Measurements from ENCODE around the gene NXPE1. TPM values are rescaled to one million over a fixed set of nuclear protein-coding genes. Genes with fewer than 3 reads are reported as not detected.
"Not testable (repeated sequence)": the region's sequence is repeated elsewhere in the genome, so short reads cannot be mapped to it uniquely, and the experiment has no call there.

Gene NXPE1
- total RNA-seq, 1 experiment from 2014 or later, result not detected

DNA sequence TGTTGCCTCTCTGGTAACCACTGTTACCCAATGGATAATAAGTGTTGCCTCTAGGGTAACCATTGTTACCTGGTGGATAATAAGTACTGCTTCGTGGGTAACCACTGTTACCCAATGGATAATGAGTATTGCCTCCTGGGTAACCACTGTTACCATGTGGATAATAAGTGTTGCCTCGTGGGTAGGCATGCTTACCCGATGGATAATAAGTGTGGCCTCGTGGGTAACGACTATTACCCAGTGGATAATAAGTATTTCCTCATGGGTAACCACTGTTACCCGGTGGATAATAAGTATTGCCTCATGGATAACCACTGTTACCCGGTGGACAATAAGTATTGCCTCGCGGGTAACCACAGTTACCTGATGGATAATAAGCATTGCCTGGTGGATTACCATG lies 49.7 kb upstream of the NXPE1 start (continued):
- TF ChIP-seq, protein P1, sequence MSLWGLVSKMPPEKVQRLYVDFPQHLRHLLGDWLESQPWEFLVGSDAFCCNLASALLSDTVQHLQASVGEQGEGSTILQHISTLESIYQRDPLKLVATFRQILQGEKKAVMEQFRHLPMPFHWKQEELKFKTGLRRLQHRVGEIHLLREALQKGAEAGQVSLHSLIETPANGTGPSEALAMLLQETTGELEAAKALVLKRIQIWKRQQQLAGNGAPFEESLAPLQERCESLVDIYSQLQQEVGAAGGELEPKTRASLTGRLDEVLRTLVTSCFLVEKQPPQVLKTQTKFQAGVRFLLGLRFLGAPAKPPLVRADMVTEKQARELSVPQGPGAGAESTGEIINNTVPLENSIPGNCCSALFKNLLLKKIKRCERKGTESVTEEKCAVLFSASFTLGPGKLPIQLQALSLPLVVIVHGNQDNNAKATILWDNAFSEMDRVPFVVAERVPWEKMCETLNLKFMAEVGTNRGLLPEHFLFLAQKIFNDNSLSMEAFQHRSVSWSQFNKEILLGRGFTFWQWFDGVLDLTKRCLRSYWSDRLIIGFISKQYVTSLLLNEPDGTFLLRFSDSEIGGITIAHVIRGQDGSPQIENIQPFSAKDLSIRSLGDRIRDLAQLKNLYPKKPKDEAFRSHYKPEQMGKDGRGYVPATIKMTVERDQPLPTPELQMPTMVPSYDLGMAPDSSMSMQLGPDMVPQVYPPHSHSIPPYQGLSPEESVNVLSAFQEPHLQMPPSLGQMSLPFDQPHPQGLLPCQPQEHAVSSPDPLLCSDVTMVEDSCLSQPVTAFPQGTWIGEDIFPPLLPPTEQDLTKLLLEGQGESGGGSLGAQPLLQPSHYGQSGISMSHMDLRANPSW (CRISPR knock-in tag; conservative IDR thresholded peaks at IDR 0.05; ENCODE audit: low read depth), result no peak
- no peak for TF ChIP-seq NR2C2 (CRISPR knock-in tag; IDR thresholded peaks at IDR 0.05)
- no peak for TF ChIP-seq ELF4 (CRISPR knock-in tag; IDR thresholded peaks at IDR 0.05; ENCODE audit: low read depth)
- TF ChIP-seq, protein P2, sequence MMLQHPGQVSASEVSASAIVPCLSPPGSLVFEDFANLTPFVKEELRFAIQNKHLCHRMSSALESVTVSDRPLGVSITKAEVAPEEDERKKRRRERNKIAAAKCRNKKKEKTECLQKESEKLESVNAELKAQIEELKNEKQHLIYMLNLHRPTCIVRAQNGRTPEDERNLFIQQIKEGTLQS (CRISPR knock-in tag; conservative IDR thresholded peaks at IDR 0.05), result no peak
- TF ChIP-seq NR1H2 (CRISPR knock-in tag; IDR thresholded peaks at IDR 0.05), result no peak
- TF ChIP-seq, protein P3, sequence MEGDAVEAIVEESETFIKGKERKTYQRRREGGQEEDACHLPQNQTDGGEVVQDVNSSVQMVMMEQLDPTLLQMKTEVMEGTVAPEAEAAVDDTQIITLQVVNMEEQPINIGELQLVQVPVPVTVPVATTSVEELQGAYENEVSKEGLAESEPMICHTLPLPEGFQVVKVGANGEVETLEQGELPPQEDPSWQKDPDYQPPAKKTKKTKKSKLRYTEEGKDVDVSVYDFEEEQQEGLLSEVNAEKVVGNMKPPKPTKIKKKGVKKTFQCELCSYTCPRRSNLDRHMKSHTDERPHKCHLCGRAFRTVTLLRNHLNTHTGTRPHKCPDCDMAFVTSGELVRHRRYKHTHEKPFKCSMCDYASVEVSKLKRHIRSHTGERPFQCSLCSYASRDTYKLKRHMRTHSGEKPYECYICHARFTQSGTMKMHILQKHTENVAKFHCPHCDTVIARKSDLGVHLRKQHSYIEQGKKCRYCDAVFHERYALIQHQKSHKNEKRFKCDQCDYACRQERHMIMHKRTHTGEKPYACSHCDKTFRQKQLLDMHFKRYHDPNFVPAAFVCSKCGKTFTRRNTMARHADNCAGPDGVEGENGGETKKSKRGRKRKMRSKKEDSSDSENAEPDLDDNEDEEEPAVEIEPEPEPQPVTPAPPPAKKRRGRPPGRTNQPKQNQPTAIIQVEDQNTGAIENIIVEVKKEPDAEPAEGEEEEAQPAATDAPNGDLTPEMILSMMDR (IDR thresholded peaks at IDR 0.05), result no peak
- TF ChIP-seq, protein P4, sequence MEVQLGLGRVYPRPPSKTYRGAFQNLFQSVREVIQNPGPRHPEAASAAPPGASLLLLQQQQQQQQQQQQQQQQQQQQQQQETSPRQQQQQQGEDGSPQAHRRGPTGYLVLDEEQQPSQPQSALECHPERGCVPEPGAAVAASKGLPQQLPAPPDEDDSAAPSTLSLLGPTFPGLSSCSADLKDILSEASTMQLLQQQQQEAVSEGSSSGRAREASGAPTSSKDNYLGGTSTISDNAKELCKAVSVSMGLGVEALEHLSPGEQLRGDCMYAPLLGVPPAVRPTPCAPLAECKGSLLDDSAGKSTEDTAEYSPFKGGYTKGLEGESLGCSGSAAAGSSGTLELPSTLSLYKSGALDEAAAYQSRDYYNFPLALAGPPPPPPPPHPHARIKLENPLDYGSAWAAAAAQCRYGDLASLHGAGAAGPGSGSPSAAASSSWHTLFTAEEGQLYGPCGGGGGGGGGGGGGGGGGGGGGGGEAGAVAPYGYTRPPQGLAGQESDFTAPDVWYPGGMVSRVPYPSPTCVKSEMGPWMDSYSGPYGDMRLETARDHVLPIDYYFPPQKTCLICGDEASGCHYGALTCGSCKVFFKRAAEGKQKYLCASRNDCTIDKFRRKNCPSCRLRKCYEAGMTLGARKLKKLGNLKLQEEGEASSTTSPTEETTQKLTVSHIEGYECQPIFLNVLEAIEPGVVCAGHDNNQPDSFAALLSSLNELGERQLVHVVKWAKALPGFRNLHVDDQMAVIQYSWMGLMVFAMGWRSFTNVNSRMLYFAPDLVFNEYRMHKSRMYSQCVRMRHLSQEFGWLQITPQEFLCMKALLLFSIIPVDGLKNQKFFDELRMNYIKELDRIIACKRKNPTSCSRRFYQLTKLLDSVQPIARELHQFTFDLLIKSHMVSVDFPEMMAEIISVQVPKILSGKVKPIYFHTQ (CRISPR knock-in tag; IDR thresholded peaks at IDR 0.05), result no peak
- no peak for TF ChIP-seq FOXP1 (CRISPR knock-in tag; IDR thresholded peaks at IDR 0.05; ENCODE audit: borderline replicate concordance)

GRCh38 chr11:114608605-114609004 lies 48.9 kb upstream of the NXPE1 start:
- Mint-ChIP-seq H3K9me3 (peaks cover 94% of the 10 kb centered on the region), H3K36me3 (peaks cover 38% of the 10 kb centered on the region)
- POLR2A ChIA-PET; ATAC-seq; DNase-seq (ENCODE audit: low spot score); H3K27ac Mint-ChIP-seq; CTCF ChIA-PET; H3K4me1 Mint-ChIP-seq; H3K4me3 Mint-ChIP-seq; H3K27me3 Mint-ChIP-seq (ENCODE audit: low read depth): not testable (repeated sequence)

DNA sequence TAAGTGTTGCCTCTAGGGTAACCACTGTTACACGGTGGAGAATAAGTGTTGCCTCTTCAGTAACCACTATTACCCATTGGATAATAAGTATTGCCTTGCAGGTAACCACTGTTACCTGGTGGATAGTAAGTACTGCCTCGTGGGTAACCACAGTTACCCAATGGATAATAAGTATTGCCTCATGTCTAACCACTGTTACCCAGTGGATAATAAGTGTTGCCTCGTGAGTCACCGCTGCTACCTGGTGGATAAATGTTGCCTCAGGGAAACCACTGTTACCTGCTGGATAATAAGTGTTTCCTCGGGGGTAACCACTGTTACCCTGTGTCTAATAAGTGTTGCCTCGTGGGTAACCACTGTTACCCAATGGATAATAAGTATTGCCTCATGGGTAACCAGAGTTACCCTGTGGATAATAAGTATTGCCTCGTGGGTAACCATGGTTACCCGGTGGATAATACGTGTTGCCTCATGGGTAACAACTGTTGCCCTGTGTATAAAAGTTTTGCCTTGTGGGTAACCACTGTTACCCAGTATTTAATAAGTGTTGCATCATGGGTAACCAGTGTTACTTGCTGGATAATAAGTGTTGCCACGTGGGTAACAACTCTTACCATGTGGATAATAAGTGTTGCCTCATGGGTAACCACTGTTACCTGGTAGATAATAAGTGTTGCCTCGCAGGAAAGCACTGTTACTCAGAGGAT lies 48.2 kb upstream of the NXPE1 start:
- H3K27me3 Mint-ChIP-seq (ENCODE audit: low read depth), result no peaks in the 10 kb centered on the region
- peaks cover 34% of the 10 kb centered on the region for H3K36me3 Mint-ChIP-seq
- peaks cover 93% of the 10 kb centered on the region for H3K9me3 Mint-ChIP-seq
- ATAC-seq, result no peak
- H3K4me1 Mint-ChIP-seq, result no peaks in the 10 kb centered on the region
- H3K27ac Mint-ChIP-seq, result no peak overlapping the region
- ChIA-PET CTCF (no interaction called here), POLR2A (no interaction called here)
- DNase-seq (ENCODE audit: low spot score), result no peak
- H3K4me3 Mint-ChIP-seq, result no peak overlapping the region
- TF ChIP-seq ELF4 (CRISPR knock-in tag; IDR thresholded peaks at IDR 0.05; ENCODE audit: low read depth) (no peak), TEAD1 (CRISPR knock-in tag; IDR thresholded peaks at IDR 0.05) (no peak), NFE2L1 (CRISPR knock-in tag; IDR thresholded peaks at IDR 0.05) (no peak), ZNF317 (CRISPR knock-in tag; IDR thresholded peaks at IDR 0.05; ENCODE audit: borderline replicate concordance, low read depth) (no peak), NR3C1 (CRISPR knock-in tag; conservative IDR thresholded peaks at IDR 0.05; ENCODE audit: low read depth) (no peak), ZNF512 (CRISPR knock-in tag; IDR thresholded peaks at IDR 0.05; ENCODE audit: borderline replicate concordance) (no peak), OVOL2 (CRISPR knock-in tag; IDR thresholded peaks at IDR 0.05; ENCODE audit: borderline replicate concordance) (no peak), CDX4 (CRISPR knock-in tag; IDR thresholded peaks at IDR 0.05; ENCODE audit: borderline replicate concordance) (no peak), ETV6 (CRISPR knock-in tag; IDR thresholded peaks at IDR 0.05) (no peak)
- TF ChIP-seq, protein P5, sequence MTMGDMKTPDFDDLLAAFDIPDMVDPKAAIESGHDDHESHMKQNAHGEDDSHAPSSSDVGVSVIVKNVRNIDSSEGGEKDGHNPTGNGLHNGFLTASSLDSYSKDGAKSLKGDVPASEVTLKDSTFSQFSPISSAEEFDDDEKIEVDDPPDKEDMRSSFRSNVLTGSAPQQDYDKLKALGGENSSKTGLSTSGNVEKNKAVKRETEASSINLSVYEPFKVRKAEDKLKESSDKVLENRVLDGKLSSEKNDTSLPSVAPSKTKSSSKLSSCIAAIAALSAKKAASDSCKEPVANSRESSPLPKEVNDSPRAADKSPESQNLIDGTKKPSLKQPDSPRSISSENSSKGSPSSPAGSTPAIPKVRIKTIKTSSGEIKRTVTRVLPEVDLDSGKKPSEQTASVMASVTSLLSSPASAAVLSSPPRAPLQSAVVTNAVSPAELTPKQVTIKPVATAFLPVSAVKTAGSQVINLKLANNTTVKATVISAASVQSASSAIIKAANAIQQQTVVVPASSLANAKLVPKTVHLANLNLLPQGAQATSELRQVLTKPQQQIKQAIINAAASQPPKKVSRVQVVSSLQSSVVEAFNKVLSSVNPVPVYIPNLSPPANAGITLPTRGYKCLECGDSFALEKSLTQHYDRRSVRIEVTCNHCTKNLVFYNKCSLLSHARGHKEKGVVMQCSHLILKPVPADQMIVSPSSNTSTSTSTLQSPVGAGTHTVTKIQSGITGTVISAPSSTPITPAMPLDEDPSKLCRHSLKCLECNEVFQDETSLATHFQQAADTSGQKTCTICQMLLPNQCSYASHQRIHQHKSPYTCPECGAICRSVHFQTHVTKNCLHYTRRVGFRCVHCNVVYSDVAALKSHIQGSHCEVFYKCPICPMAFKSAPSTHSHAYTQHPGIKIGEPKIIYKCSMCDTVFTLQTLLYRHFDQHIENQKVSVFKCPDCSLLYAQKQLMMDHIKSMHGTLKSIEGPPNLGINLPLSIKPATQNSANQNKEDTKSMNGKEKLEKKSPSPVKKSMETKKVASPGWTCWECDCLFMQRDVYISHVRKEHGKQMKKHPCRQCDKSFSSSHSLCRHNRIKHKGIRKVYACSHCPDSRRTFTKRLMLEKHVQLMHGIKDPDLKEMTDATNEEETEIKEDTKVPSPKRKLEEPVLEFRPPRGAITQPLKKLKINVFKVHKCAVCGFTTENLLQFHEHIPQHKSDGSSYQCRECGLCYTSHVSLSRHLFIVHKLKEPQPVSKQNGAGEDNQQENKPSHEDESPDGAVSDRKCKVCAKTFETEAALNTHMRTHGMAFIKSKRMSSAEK (CRISPR knock-in tag; IDR thresholded peaks at IDR 0.05; ENCODE audit: borderline replicate concordance), result no peak
